ENCODE results near the gene TNFAIP2.

TNFAIP2 gene

DNA sequence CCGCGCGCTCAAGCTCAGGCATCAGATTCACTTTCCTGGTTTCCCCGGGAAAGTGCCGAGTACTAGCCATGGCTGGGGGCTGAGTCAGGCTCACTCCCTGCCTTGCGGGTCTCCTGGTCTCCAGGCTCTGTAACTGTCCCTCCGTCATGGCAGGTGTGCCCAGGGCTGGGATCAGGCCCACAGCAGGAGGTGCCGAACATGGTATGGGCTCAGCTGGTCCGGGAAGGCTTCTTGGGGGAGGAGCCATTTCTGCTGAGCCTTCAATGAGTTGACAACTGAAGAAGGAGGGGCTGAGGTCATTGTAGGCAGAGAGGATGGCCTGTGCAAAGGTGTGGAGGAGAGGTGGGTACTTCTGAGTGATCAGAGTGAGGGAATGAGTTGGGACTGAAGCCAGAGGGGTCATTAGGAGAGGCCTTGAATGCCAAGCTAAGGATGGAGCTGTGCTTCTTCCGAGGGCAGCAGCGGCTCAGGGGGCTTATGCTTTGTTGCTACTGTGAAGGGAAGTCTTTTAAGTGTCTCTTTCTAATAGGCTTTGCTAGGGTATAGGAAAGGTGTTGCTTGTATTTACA, 28.0 kb upstream of the TNFAIP2 start:
- DNase-seq (ENCODE audit: low spot score), result no peak
- TF ChIP-seq, protein P1, sequence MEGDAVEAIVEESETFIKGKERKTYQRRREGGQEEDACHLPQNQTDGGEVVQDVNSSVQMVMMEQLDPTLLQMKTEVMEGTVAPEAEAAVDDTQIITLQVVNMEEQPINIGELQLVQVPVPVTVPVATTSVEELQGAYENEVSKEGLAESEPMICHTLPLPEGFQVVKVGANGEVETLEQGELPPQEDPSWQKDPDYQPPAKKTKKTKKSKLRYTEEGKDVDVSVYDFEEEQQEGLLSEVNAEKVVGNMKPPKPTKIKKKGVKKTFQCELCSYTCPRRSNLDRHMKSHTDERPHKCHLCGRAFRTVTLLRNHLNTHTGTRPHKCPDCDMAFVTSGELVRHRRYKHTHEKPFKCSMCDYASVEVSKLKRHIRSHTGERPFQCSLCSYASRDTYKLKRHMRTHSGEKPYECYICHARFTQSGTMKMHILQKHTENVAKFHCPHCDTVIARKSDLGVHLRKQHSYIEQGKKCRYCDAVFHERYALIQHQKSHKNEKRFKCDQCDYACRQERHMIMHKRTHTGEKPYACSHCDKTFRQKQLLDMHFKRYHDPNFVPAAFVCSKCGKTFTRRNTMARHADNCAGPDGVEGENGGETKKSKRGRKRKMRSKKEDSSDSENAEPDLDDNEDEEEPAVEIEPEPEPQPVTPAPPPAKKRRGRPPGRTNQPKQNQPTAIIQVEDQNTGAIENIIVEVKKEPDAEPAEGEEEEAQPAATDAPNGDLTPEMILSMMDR (IDR thresholded peaks at IDR 0.05), result no peak
- Histone ChIP-seq H3K4me3 (no peak overlapping the region), H3K27ac (peak overlapping the region in 1 of 2 donors; percentile 72)

DNA sequence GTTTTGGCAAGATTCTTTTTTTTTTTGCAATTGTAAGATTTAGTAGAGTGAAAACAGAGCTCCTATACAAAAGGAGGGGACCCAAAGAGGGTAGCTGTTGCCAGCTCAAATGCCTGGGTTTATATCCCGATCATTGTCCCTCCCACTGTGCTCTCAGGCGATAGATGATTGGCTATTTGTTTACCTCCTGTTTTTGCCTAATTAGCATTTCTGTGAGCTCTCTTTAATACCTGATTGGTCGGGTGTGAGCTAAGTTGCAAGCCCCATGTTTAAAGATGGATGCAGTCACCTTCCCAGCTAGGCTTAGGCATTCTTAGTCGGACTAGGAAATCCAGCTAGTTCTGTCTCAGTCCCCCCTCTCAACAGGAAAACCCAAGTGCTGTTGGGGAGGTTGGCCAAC, 26.9 kb upstream of the TNFAIP2 start:
- Histone ChIP-seq H3K4me3 (no peak overlapping the region), H3K27ac (no peak overlapping the region)
- TF ChIP-seq, protein P1 (IDR thresholded peaks at IDR 0.05), result no peak
- DNase-seq (ENCODE audit: low spot score), result no peak

DNA sequence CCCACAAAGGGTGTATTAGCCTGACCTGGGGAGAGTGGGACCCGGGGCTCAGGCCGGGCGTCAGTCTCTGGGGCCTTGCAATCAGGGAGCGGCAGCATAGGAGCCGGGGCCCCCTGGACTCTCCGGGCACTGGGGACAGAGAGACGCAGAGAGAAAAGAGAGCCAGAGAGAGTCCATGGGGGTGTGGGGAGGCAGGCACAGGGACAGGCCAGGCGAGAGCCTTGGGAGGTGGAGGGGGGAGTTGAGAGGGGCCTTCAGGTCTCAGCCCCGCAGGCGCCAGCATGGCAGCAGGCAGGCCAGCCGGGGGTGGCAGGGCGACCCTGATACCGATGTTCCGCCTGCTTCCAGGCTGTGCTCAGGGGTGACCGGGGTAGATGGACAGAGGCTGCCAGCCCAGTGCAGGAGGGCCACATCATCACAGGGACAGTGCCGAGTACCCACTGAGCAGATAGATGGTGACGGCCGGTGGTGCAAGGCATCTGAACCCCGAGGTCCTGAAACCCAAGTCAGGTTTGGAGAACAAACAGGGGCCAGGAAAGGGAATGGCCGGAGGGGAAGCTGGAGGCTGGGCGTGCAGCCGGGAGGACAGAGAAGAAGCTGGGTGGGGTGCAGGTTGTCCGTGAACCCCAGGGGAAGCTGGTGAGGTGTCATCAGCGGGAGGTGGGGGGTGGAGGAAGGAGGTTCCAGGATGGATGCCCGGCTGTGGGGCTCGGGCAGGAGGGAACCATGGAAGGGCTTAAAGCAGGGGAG, 25.8 kb upstream of the TNFAIP2 start:
- Histone ChIP-seq H3K27ac (no peak overlapping the region), H3K4me3 (no peak overlapping the region)
- DNase-seq (ENCODE audit: low spot score), result no peak
- TF ChIP-seq, protein P1 (IDR thresholded peaks at IDR 0.05), result no peak

DNA sequence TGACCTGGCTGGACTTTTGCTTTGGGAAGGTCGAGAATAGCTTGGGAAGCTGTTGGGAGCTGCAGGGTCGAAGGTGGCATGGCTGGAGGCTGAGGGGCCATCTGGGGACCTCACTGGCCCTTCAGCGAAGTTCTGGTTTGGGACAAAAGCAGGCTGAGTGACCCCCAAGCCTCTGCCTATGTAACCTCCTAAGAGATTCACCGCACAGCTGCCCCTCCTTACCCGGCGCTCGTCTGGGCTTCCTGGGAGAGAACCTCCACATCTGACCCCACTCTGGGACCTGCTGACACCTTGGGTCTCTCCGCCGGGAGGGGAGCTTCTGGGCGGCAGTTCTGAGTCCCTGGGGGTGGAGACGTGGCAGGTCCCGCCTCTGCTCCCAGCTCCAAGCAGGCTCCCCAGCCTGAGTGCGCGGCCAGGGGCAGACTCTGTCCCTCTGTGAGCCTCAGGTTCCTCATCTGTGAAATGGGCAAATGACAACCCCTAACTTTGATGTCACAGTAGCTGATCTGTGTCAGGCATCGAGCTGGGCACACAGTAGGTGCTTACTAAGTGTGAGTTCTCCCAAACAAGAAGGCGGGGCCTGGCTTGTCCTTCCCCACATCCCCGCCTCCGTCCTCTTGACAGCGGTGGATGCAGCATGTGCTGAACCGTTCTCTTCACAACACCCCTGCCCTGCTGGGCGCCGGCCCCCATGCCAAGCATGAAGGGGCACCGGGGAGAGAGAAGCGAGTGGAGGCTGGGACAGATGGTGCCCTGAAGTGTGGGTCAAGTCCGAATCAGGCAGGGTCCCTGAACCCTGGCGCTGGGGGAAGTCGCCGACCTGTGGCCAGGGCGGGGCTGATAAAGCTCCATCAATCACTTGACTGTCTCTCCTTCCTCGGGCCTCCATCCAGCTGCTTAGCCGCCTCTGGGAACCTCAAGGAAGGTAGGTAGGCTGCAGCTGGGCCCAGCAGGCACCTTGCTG, 25.0 kb upstream of the TNFAIP2 start:
- TF ChIP-seq, protein P1 (IDR thresholded peaks at IDR 0.05), result no peak
- Histone ChIP-seq H3K27ac (no peak overlapping the region), H3K4me3 (no peak overlapping the region)
- no peak for DNase-seq (ENCODE audit: low spot score)

DNA sequence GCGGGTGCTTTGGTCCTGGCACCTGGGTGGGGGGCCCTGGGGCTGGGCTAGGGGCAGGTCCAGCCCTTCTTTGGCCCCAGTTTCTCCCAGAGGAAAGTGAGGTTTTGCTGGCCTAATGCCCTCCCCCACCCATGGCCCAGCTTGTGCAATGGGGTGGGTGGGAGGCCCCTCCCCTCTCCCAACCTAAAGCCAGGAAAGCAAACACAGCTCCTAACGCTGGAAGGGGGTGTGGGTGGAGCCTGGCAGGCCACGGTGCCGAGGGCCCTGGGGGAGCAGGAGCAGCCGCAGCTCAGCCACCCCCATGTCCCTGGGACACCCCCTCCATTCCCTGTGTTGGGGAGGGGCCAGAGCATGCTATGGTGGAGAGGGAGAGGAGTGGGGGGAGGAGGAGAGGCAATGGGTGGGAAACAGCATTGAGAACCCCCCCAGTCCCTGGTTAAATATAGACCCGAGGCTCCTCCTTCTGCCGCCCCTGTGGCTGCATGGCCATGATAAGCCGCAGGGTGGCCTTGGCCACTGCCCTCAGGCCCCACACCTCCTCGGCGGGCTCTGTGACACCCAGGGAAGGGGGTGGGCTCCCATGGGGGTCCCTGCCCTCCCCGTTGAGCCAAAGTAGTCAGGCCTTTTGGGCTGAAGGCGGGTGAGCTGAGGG, 24.1 kb upstream of the TNFAIP2 start:
- H3K27ac ChIP-seq, result peak overlapping the region in 1 of 2 donors; percentile 11
- TF ChIP-seq, protein P1 (IDR thresholded peaks at IDR 0.05), result no peak
- no peak overlapping the region for H3K4me3 ChIP-seq
- DNase-seq (ENCODE audit: low spot score), result no peak

DNA sequence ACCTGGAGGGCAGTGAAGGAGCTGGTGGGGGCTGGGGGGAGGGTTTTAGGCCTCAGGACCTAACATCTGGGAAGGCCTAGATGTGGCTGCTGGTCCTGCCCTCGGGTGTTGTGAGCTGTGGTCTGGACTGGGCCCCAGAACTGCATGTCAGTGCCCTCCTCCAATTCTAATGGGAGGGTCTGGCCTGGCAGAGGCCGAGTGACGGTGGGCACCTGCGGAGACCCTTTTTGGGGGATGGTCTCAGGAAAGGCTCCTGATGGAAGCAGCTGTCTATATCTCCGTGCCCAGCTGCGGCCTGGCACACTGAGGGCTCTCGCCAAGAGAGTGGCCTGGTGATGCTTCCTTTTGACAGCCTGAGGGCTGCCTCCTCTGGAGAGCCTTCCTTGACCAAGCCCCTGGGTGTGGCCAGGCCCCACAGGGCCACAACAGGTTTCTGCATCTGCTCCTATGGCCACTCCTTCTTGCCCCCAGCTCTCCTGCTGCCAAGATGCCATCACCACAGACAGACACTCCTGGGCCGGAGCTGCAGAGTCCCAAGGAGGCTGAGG, 23.5 kb upstream of the TNFAIP2 start:
- TF ChIP-seq, protein P1 (IDR thresholded peaks at IDR 0.05), result no peak
- no peak for DNase-seq (ENCODE audit: low spot score)
- Histone ChIP-seq H3K27ac (no peak overlapping the region), H3K4me3 (no peak overlapping the region)
